Measurements from ENCODE around the gene POLH.
"Not testable (repeated sequence)": the region's sequence is repeated elsewhere in the genome, so short reads cannot be mapped to it uniquely, and the experiment has no call there.

The POLH gene

DNA sequence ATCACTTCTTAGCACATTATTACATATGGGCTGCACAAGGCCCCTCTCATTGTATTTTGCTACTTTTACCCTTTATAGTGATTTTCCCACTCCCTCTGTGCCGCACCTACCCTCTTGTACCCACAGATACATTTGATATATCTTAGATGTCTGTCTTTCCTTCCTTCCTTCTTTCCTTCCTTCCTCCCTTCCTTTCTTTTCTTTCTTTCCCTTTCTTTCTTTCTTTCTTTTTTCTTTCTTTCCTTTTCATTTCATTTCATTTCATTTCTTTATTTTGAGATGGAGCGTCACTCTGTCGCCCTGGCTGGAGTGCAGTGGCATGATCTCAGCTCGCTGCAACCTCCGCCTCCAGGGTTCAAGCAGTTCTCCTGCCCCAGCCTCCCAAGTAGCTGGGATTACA lies 12.2 kb downstream of the POLH start:
- H3K36me3 ChIP-seq (ENCODE audit: control insufficient read depth, insufficient read depth, low read length), result peaks cover 8% of the 10 kb centered on the region
- H3K4me3 ChIP-seq (replicated peaks; ENCODE audit: low read depth, low read length), result no peak overlapping the region
- no peaks in the 10 kb centered on the region for H3K27me3 ChIP-seq (replicated peaks; ENCODE audit: control insufficient read depth, insufficient read depth, low read length)
- TF ChIP-seq CTCF (IDR thresholded peaks at IDR 0.05; ENCODE audit: insufficient read depth, low read length, poor library complexity, severe bottlenecking), result no peak
- no peak for DNase-seq (ENCODE audit: extremely low read depth, insufficient read length)

- H3K36me3 ChIP-seq (ENCODE audit: control insufficient read depth, insufficient read depth, low read length); H3K4me3 ChIP-seq (replicated peaks; ENCODE audit: low read depth, low read length); H3K27me3 ChIP-seq (replicated peaks; ENCODE audit: control insufficient read depth, insufficient read depth, low read length); DNase-seq (ENCODE audit: extremely low read depth, insufficient read length): not testable (repeated sequence)
These were observed 13.6 kb downstream of the POLH start for GRCh38 chr6:43589564-43589963.

DNA sequence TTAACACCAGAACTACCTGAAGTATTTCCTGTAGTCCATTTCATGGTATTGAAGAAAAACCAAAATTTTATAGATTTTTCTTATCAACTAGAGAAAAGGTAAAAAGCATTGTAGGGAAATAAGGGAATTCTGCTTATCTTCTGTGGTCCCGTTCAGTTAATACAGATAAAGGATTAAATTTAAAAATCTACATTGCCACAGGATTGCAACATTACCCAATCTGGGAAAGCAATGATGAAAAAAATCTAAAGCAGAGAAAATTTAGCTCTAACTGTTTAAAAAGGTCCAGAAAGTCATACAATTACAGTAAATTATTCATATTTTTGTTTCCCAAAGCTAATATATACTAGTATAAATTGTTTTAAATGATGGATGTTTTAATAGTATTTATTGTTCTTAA lies 18.0 kb downstream of the POLH start:
- H3K36me3 ChIP-seq (ENCODE audit: control insufficient read depth, insufficient read depth, low read length), result peaks cover 2% of the 10 kb centered on the region
- TF ChIP-seq CTCF (IDR thresholded peaks at IDR 0.05; ENCODE audit: insufficient read depth, low read length, poor library complexity, severe bottlenecking), result no peak
- H3K4me3 ChIP-seq (replicated peaks; ENCODE audit: low read depth, low read length), result no peak overlapping the region
- DNase-seq (ENCODE audit: extremely low read depth, insufficient read length), result no peak
- no peaks in the 10 kb centered on the region for H3K27me3 ChIP-seq (replicated peaks; ENCODE audit: control insufficient read depth, insufficient read depth, low read length)

- TF ChIP-seq CTCF (IDR thresholded peaks at IDR 0.05; ENCODE audit: insufficient read depth, low read length, poor library complexity, severe bottlenecking), result no peak
- no peak for DNase-seq (ENCODE audit: extremely low read depth, insufficient read length)
- no peak overlapping the region for H3K4me3 ChIP-seq (replicated peaks; ENCODE audit: low read depth, low read length)
- peaks cover 6% of the 10 kb centered on the region for H3K36me3 ChIP-seq (ENCODE audit: control insufficient read depth, insufficient read depth, low read length)
- no peaks in the 10 kb centered on the region for H3K27me3 ChIP-seq (replicated peaks; ENCODE audit: control insufficient read depth, insufficient read depth, low read length)
These were observed 24.6 kb downstream of the POLH start for GRCh38 chr6:43600595-43600994.

DNA sequence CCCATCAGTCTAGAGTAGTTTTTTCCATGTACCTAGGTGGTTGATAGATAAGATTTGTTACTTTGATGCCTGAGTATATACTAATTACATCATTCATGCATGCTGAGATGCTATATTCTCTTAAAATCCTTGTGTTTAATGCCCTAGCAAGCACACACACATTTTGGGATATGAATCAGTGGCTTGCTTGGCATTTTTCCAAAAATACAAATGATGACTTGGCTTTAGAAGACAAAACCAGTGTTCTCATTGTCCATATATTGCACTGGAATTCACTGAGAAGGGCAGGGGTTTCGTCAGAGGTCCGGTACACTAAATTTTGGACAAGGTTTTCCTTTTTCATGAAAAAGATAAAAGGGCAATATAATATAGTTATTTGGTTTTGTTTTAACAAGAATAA lies 28.2 kb downstream of the POLH start:
- H3K4me3 ChIP-seq (replicated peaks; ENCODE audit: low read depth, low read length), result no peak overlapping the region
- H3K27me3 ChIP-seq (replicated peaks; ENCODE audit: control insufficient read depth, insufficient read depth, low read length), result no peaks in the 10 kb centered on the region
- no peak for DNase-seq (ENCODE audit: extremely low read depth, insufficient read length)
- TF ChIP-seq CTCF (IDR thresholded peaks at IDR 0.05; ENCODE audit: insufficient read depth, low read length, poor library complexity, severe bottlenecking), result no peak
- H3K36me3 ChIP-seq (ENCODE audit: control insufficient read depth, insufficient read depth, low read length), result peaks cover 4% of the 10 kb centered on the region

GRCh38 chr6:43606019-43606418 lies 30.0 kb downstream of the POLH start:
- no peak for DNase-seq (ENCODE audit: extremely low read depth, insufficient read length)
- peaks cover 7% of the 10 kb centered on the region for H3K36me3 ChIP-seq (ENCODE audit: control insufficient read depth, insufficient read depth, low read length)
- no peak for TF ChIP-seq CTCF (IDR thresholded peaks at IDR 0.05; ENCODE audit: insufficient read depth, low read length, poor library complexity, severe bottlenecking)

More at GRCh38 chr6:43606019-43606418, 30.0 kb downstream of the POLH start:
- Histone ChIP-seq H3K4me3 (replicated peaks; ENCODE audit: low read depth, low read length) (no peak overlapping the region), H3K27me3 (replicated peaks; ENCODE audit: control insufficient read depth, insufficient read depth, low read length) (no peaks in the 10 kb centered on the region)
